Calu3 (cell line): ENCODE measurements around the gene UBR4. TPM values are rescaled to one million over a fixed set of nuclear protein-coding genes. Genes with fewer than 3 reads are reported as not detected.

Experiments used
- BruUV-seq: library from RNA; stranded (reverse); fragments of 400-500 nt; replicated peaks from 2 replicates; lab custom pipeline; 2021; lab: Mats Ljungman, UMichigan
- CTCF ChIA-PET: fragments of 300-600 bp; sonication (Branson Sonifier 250); formaldehyde crosslinking; loops from one replicate; lab custom pipeline; 2022; ENCODE audit warnings: antibody characterized with exemption; lab: Charles Lee
- DNase-seq: peaks from one replicate; pipeline ENCODE4 v3.0.0; 2022
- H3K27ac Mint-ChIP-seq: one replicate; pipeline ENCODE4 v1.8.0; 2022; ENCODE audit warnings: mixed read lengths; ENCODE audit not compliant: unreplicated experiment
- H3K27me3 Mint-ChIP-seq: one replicate; pipeline ENCODE4 v1.8.0; 2022; ENCODE audit warnings: mixed read lengths; ENCODE audit not compliant: unreplicated experiment
- H3K36me3 Mint-ChIP-seq: one replicate; pipeline ENCODE4 v1.8.0; 2022; ENCODE audit warnings: mild to moderate bottlenecking, moderate library complexity, mixed read lengths; ENCODE audit not compliant: insufficient read depth, unreplicated experiment
- H3K4me1 Mint-ChIP-seq: one replicate; pipeline ENCODE4 v1.8.0; 2022; ENCODE audit warnings: mild to moderate bottlenecking, low read depth, mixed read lengths; ENCODE audit not compliant: unreplicated experiment
- H3K4me3 Mint-ChIP-seq: one replicate; pipeline ENCODE4 v1.8.0; 2022; ENCODE audit warnings: mild to moderate bottlenecking, low read depth, moderate library complexity, mixed read lengths; ENCODE audit not compliant: unreplicated experiment
- H3K9me3 Mint-ChIP-seq: one replicate; pipeline ENCODE4 v1.8.0; 2022; ENCODE audit warnings: low read depth, mixed read lengths; ENCODE audit not compliant: unreplicated experiment
- intact Hi-C: fragments of 100-400 bp; cut with micrococcal nuclease; formaldehyde crosslinking; loops from one replicate; pipeline ENCODE4 v1.10.0; 2022; ENCODE audit not compliant: unreplicated experiment
- total RNA-seq: library from RNA; stranded (reverse); gene quantifications from 2 replicates; pipeline ENCODE4 v1.2.3, GENCODE V29; 2022
- TF ChIP-seq, protein P1 (sequence below): fragments of 200-600 bp; IDR thresholded peaks from one replicate; pipeline ENCODE4 v1.8.0; 2022; ENCODE audit warnings: antibody characterized with exemption; ENCODE audit not compliant: unreplicated experiment

The UBR4 gene
- total RNA-seq, 1 experiment from 2014 or later = 123 TPM

DNA sequence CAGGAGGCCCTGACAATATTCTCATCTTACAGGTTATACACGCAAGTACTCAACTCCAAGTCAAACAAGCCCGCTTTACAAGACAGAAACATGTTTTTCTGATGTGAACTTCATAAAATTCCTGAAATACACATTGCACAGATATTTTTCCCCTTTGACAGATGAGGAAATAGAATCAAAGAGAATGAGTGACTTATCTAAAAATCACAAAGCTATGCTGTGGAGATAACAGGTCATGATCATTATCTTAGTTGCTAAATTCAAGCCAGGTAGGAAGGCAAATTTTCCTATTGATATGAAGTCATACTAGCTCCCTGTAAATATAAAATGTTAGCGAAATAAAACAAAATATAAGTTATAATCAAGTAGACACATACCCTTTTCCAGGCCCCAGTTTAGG is 18.3 kb downstream of the UBR4 start:
- no peak overlapping the region for H3K4me3 Mint-ChIP-seq
- TF ChIP-seq, protein P1, sequence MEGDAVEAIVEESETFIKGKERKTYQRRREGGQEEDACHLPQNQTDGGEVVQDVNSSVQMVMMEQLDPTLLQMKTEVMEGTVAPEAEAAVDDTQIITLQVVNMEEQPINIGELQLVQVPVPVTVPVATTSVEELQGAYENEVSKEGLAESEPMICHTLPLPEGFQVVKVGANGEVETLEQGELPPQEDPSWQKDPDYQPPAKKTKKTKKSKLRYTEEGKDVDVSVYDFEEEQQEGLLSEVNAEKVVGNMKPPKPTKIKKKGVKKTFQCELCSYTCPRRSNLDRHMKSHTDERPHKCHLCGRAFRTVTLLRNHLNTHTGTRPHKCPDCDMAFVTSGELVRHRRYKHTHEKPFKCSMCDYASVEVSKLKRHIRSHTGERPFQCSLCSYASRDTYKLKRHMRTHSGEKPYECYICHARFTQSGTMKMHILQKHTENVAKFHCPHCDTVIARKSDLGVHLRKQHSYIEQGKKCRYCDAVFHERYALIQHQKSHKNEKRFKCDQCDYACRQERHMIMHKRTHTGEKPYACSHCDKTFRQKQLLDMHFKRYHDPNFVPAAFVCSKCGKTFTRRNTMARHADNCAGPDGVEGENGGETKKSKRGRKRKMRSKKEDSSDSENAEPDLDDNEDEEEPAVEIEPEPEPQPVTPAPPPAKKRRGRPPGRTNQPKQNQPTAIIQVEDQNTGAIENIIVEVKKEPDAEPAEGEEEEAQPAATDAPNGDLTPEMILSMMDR = no peak
- no TSS peak for BruUV-seq
- intact Hi-C loops = no loop called here
- no peak overlapping the region for H3K27ac Mint-ChIP-seq
- H3K36me3 Mint-ChIP-seq = peaks cover 32% of the 10 kb centered on the region
- no peaks in the 10 kb centered on the region for H3K4me1 Mint-ChIP-seq
- no peaks in the 10 kb centered on the region for H3K9me3 Mint-ChIP-seq
- no peaks in the 10 kb centered on the region for H3K27me3 Mint-ChIP-seq
- DNase-seq = no peak
- CTCF ChIA-PET = no interaction called here

DNA sequence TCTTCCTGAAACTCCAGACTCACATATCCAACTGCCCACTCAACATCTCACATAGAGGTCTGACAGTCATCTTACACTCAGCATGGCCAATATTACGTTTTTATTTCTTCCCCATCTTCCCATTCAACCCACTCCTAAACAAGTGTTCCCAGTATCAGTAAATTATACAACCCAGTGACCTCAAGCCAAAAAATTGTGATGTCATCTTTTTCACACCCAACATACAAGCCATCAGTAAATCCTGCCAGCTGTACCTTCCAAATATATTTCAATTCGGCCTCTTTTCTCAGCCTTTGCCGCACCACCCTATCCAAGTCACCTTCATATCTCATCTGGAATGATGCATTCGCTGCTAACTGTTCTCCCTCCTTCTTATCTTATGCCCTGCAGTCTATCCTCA is 19.6 kb downstream of the UBR4 start:
- Mint-ChIP-seq H3K36me3 (peaks cover 39% of the 10 kb centered on the region), H3K27me3 (no peaks in the 10 kb centered on the region), H3K4me1 (no peaks in the 10 kb centered on the region), H3K4me3 (no peak overlapping the region), H3K9me3 (no peaks in the 10 kb centered on the region), H3K27ac (no peak overlapping the region)
- no peak for DNase-seq
- CTCF ChIA-PET = interaction anchor here (0.5 kb wide), 1 partner anchor 130 kb away, joined by 3 read pairs; no protein-coding TSS in a partner anchor
- TF ChIP-seq, protein P1 = no peak
- BruUV-seq = no TSS peak
- intact Hi-C loops = no loop called here

DNA sequence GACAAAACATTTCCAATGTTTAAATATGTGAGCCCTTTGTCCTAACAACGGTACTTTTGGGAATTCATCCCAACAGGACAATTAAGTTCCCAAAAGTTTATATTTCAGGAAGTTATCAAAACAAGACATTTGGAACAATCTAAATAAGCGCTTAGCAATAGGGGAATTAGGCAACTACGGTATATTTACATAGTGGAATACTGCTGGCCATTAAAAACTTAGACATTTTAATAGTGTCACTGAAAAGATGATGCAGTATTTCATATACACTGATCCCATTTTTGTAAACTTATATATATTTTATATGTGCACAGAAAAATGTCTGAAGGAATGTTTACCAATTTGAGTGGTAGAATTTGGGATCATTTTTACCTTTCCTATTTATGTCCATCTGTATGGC is 20.8 kb downstream of the UBR4 start:
- Mint-ChIP-seq H3K4me1 (no peaks in the 10 kb centered on the region), H3K36me3 (peaks cover 36% of the 10 kb centered on the region), H3K9me3 (no peaks in the 10 kb centered on the region), H3K4me3 (no peak overlapping the region), H3K27ac (no peak overlapping the region), H3K27me3 (no peaks in the 10 kb centered on the region)
- BruUV-seq = no TSS peak
- no peak for DNase-seq
- CTCF ChIA-PET = no interaction called here
- TF ChIP-seq, protein P1 = no peak
- intact Hi-C loops = no loop called here

DNA sequence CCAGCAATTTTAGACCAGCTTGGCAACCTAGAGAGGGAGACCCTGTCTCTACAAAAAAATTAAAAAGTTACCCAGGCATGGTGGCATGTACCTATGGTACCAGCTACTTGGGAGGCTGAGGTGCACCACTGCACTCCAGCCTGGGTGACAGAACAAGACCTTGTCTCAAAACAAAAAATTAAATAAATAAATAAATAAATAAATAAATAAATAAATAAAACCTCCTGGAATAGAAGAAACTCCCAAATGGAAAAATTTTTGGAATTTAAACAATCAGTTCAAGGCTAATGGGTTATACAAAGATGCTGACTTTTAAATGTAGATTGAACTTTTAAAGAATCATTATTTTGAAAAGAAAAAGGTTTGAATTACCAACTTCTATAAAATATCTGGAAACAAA is 22.2 kb downstream of the UBR4 start:
- H3K36me3 Mint-ChIP-seq = peaks cover 38% of the 10 kb centered on the region
- no peak overlapping the region for H3K4me3 Mint-ChIP-seq
- intact Hi-C loops = no loop called here
- H3K27ac Mint-ChIP-seq = no peak overlapping the region
- H3K9me3 Mint-ChIP-seq = no peaks in the 10 kb centered on the region
- H3K27me3 Mint-ChIP-seq = no peaks in the 10 kb centered on the region
- CTCF ChIA-PET = no interaction called here
- TF ChIP-seq, protein P1 = no peak
- BruUV-seq = no TSS peak
- no peaks in the 10 kb centered on the region for H3K4me1 Mint-ChIP-seq
- DNase-seq = no peak
